CD4-positive, alpha-beta T cell (primary cell): ENCODE data around the gene PLTP. TPM values are rescaled to one million over a fixed set of nuclear protein-coding genes. Genes with fewer than 3 reads are reported as not detected.

ENCODE experiments used
- ATAC-seq: fragments of 200-7000 bp; cut with Tn5 transposase; one replicate; pipeline ENCODE4 v1.10.0; 2022; ENCODE audit warnings: mild to moderate bottlenecking; ENCODE audit not compliant: poor library complexity
- CTCF ChIA-PET: fragments of 350-600 bp; sonication (Branson Sonifier 250); formaldehyde crosslinking; loops from one replicate; lab custom pipeline; 2021; ENCODE audit warnings: antibody characterized with exemption, inconsistent platforms; lab: Charles Lee
- POLR2A ChIA-PET: fragments of 350-600 bp; sonication (Branson Sonifier 250); formaldehyde crosslinking; loops from one replicate; lab custom pipeline; 2021; ENCODE audit warnings: antibody characterized with exemption, inconsistent platforms; lab: Charles Lee
- DNase-seq, 14 experiments: peaks; one replicate each; pipeline ENCODE4 v3.0.0-alpha.2; 2013 to 2020; ENCODE audit warnings: mixed read lengths in 2 of 14
- H3K27ac ChIP-seq, 2 donors: one replicate each; pipeline versions ENCODE4 v1.5.1 to v1.7.0; 2013; ENCODE audit warnings: low read length in 2 of 2, low read depth in 1 of 2, mild to moderate bottlenecking in 1 of 2
- H3K27me3 ChIP-seq, 2 experiments: 1 replicate in 1 of 2; 2 replicates in 1 of 2; pipeline versions ENCODE4 v1.6.1 to v1.7.0; 2013; ENCODE audit warnings: low read length in 2 of 2, control low read depth in 1 of 2, mild to moderate bottlenecking in 1 of 2, moderate library complexity in 1 of 2; ENCODE audit not compliant: insufficient read depth in 2 of 2, control insufficient read depth in 1 of 2
- H3K36me3 ChIP-seq: one replicate; pipeline ENCODE4 v1.6.1; 2013; ENCODE audit warnings: low read length, control low read depth; ENCODE audit not compliant: insufficient read depth
- H3K4me1 ChIP-seq: one replicate; pipeline ENCODE4 v1.6.1; 2013; ENCODE audit warnings: low read length, control low read depth; ENCODE audit not compliant: insufficient read depth
- H3K4me3 ChIP-seq: one replicate; pipeline ENCODE4 v1.5.1; 2013; ENCODE audit warnings: mild to moderate bottlenecking, low read length, moderate library complexity
- H3K9me3 ChIP-seq, 2 experiments: 1 replicate in 1 of 2; 2 replicates in 1 of 2; pipeline versions ENCODE4 v1.6.1 to v1.7.0; 2013; ENCODE audit warnings: low read length in 2 of 2, mild to moderate bottlenecking in 2 of 2, control low read depth in 1 of 2, moderate library complexity in 1 of 2; ENCODE audit not compliant: control insufficient read depth in 1 of 2, insufficient read depth in 1 of 2
- H3K27ac Mint-ChIP-seq: one replicate; pipeline ENCODE4 v1.8.0; 2020; ENCODE audit warnings: mixed read lengths
- H3K27me3 Mint-ChIP-seq: one replicate; pipeline ENCODE4 v1.8.0; 2021; ENCODE audit warnings: mixed read lengths
- H3K36me3 Mint-ChIP-seq: one replicate; pipeline ENCODE4 v1.8.0; 2021; ENCODE audit warnings: low read depth, mixed read lengths
- H3K4me1 Mint-ChIP-seq: one replicate; pipeline ENCODE4 v1.8.0; 2021; ENCODE audit warnings: low read depth, mixed read lengths
- H3K4me3 Mint-ChIP-seq: one replicate; pipeline ENCODE4 v1.8.0; 2020; ENCODE audit warnings: mild to moderate bottlenecking, mixed read lengths
- H3K9me3 Mint-ChIP-seq: one replicate; pipeline ENCODE4 v1.8.0; 2020; ENCODE audit warnings: mixed read lengths
- intact Hi-C, 2 experiments: fragments of 100-400 bp; cut with DNase I in 1 of 2; cut with micrococcal nuclease in 1 of 2; formaldehyde crosslinking; loops; one replicate each; pipeline versions ENCODE4 v1.15.1 to v1.9.0; 2023 to 2025; cut with DNase I, micrococcal nuclease
- total RNA-seq, 174 experiments: library from RNA in 2 of 174; stranded (reverse) in 2 of 174; gene quantifications; one replicate each; pipeline ENCODE4 v1.2.3 and lab custom pipeline; 2021 to 2026
- TF ChIP-seq, protein P1 (sequence below): fragments of 200-600 bp; IDR thresholded peaks from one replicate; pipeline ENCODE4 v1.8.0; 2022; ENCODE audit warnings: antibody characterized with exemption, mild to moderate bottlenecking

The PLTP gene
- total RNA-seq, 2 experiments from 2014 or later = not detected

DNA sequence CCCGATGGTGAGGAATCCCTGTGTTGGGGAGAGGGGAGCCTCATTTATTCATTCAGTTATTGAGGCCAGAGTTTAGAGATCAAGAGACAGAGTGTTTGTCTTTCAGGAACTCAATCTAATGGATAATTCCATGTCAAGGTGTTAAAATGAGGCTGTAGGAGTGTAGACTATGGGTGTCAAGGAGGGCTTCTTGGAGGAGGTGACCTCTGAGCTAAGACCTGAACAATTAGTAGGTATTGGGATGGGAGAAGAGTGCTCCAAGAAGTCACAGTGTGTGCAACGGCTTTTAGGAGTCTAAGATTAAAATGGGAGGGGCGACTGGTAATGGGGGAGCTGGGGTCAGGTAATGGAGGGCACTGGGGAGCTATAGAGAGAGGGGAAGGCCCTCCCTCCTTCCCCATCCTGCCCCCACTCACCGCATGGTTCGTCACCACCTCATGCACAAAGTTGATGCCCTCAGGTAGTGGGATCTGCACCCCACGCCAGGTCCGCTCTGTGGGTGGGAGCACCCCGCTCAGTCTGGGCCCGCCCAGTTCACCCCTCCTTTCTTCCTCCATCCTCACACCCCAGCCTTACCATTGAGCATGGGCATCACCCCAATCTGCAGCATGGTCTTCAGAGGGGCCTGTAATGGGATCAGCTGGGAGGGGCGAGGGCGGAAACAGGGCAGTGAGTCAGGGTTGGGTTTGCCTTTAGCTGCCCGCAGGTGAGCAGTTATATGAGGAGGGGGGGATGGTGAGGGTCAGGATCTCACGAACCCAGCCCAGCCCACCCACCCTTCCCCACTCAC is 12.7 kb downstream of the PLTP start:
- ChIA-PET CTCF (interaction anchor here (0.7 to 0.8 kb wide), 2 partner anchors 14 to 22 kb away, joined by 3 read pairs; no protein-coding TSS in a partner anchor), POLR2A (interaction anchor here (1.4 kb wide), 1 partner anchor 36 kb away, joined by 5 read pairs; the partner anchor contains the start of gene PCIF1)
- peaks cover 8% of the 10 kb centered on the region for H3K4me1 ChIP-seq
- no peaks in the 10 kb centered on the region for H3K9me3 Mint-ChIP-seq
- H3K27ac Mint-ChIP-seq = no peak overlapping the region
- no peak overlapping the region for H3K4me3 Mint-ChIP-seq
- no peak for DNase-seq
- intact Hi-C loops = no loop called here
- H3K36me3 ChIP-seq = peaks cover 42% of the 10 kb centered on the region
- H3K9me3 ChIP-seq = no peaks in the 10 kb centered on the region
- no peak for ATAC-seq
- H3K4me3 ChIP-seq = no peak overlapping the region
- no peak overlapping the region for H3K27ac ChIP-seq
- H3K27me3 ChIP-seq = no peaks in the 10 kb centered on the region
- no peaks in the 10 kb centered on the region for H3K4me1 Mint-ChIP-seq
- TF ChIP-seq, protein P1, sequence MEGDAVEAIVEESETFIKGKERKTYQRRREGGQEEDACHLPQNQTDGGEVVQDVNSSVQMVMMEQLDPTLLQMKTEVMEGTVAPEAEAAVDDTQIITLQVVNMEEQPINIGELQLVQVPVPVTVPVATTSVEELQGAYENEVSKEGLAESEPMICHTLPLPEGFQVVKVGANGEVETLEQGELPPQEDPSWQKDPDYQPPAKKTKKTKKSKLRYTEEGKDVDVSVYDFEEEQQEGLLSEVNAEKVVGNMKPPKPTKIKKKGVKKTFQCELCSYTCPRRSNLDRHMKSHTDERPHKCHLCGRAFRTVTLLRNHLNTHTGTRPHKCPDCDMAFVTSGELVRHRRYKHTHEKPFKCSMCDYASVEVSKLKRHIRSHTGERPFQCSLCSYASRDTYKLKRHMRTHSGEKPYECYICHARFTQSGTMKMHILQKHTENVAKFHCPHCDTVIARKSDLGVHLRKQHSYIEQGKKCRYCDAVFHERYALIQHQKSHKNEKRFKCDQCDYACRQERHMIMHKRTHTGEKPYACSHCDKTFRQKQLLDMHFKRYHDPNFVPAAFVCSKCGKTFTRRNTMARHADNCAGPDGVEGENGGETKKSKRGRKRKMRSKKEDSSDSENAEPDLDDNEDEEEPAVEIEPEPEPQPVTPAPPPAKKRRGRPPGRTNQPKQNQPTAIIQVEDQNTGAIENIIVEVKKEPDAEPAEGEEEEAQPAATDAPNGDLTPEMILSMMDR = no peak
- H3K36me3 Mint-ChIP-seq = peaks cover 32% of the 10 kb centered on the region
- no peaks in the 10 kb centered on the region for H3K27me3 Mint-ChIP-seq

- intact Hi-C loops = no loop called here
- peaks cover 38% of the 10 kb centered on the region for H3K36me3 Mint-ChIP-seq
- TF ChIP-seq, protein P1 = no peak
- no peak overlapping the region for H3K27ac ChIP-seq
- DNase-seq (no peak), ATAC-seq (no peak)
- ChIA-PET POLR2A (interaction anchor here (1.4 kb wide), 1 partner anchor 37 kb away, joined by 5 read pairs; the partner anchor contains the start of gene PCIF1), CTCF (no interaction called here)
- no peaks in the 10 kb centered on the region for H3K27me3 ChIP-seq
- H3K4me3 Mint-ChIP-seq = no peak overlapping the region
- no peaks in the 10 kb centered on the region for H3K27me3 Mint-ChIP-seq
- peaks cover 18% of the 10 kb centered on the region for H3K4me1 ChIP-seq
- no peaks in the 10 kb centered on the region for H3K9me3 Mint-ChIP-seq
- H3K27ac Mint-ChIP-seq = no peak overlapping the region
- peaks cover 5% of the 10 kb centered on the region for H3K4me1 Mint-ChIP-seq
- H3K9me3 ChIP-seq = no peaks in the 10 kb centered on the region
- no peak overlapping the region for H3K4me3 ChIP-seq
- H3K36me3 ChIP-seq = peaks cover 49% of the 10 kb centered on the region
Measured at GRCh38 chr20:45898285-45898684, 13.7 kb downstream of the PLTP start.

DNA sequence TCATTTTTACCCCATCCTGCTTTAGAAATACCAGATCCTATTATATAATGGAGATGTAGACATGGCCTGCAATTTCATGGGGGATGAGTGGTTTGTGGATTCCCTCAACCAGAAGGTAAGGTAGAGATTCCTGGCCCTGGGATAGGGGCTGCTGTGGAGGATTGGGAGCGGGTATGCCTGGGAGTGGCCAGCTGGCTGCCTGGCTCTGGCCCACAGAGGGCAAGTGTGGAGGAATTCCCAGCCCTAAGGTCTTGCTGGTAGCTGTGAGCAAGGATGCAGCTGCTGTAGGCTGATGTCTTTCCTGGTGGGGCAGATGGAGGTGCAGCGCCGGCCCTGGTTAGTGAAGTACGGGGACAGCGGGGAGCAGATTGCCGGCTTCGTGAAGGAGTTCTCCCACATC is 14.3 kb downstream of the PLTP start:
- Mint-ChIP-seq H3K4me3 (no peak overlapping the region), H3K36me3 (peaks cover 38% of the 10 kb centered on the region), H3K4me1 (peaks cover 11% of the 10 kb centered on the region), H3K27ac (no peak overlapping the region), H3K27me3 (no peaks in the 10 kb centered on the region), H3K9me3 (no peaks in the 10 kb centered on the region)
- H3K27me3 ChIP-seq = no peaks in the 10 kb centered on the region
- peaks cover 54% of the 10 kb centered on the region for H3K36me3 ChIP-seq
- no peak overlapping the region for H3K27ac ChIP-seq
- H3K4me3 ChIP-seq = no peak overlapping the region
- TF ChIP-seq, protein P1 = no peak
- ChIA-PET CTCF (no interaction called here), POLR2A (no interaction called here)
- H3K9me3 ChIP-seq = no peaks in the 10 kb centered on the region
- ATAC-seq (no peak), DNase-seq (no peak)
- H3K4me1 ChIP-seq = peaks cover 24% of the 10 kb centered on the region
- intact Hi-C loops = no loop called here
